IPS DF 19.7 (cell line): Measurements from ENCODE around the gene ITFG1.
"Not testable (repeated sequence)": the region's sequence is repeated elsewhere in the genome, so short reads cannot be mapped to it uniquely, and the experiment has no call there.

Experiments
- DNase-seq: peaks from one replicate; pipeline ENCODE4 v3.0.0-alpha.2; 2013; ENCODE audit warnings: low read depth, low spot score

Gene ITFG1

GRCh38 chr16:47152501-47152900 is 308.4 kb downstream of the ITFG1 start:
- not testable (repeated sequence) for DNase-seq

GRCh38 chr16:47150067-47150466 is 310.8 kb downstream of the ITFG1 start:
- no peak for DNase-seq

GRCh38 chr16:47144559-47144877 is 316.3 kb downstream of the ITFG1 start:
- no peak for DNase-seq

GRCh38 chr16:47143677-47144558 is 316.9 kb downstream of the ITFG1 start, which contains the start of gene NETO2:
Gene NETO2 (minus strand): TSS chr16:47143945. CDS start chr16:47143612, 333 bp downstream.
- DNase-seq, result no peak

- DNase-seq, result no peak
Measured at GRCh38 chr16:47142821-47143676, 317.8 kb downstream of the ITFG1 start.

- no peak for DNase-seq
Measured at GRCh38 chr16:47142486-47142820, 318.4 kb downstream of the ITFG1 start.

DNA sequence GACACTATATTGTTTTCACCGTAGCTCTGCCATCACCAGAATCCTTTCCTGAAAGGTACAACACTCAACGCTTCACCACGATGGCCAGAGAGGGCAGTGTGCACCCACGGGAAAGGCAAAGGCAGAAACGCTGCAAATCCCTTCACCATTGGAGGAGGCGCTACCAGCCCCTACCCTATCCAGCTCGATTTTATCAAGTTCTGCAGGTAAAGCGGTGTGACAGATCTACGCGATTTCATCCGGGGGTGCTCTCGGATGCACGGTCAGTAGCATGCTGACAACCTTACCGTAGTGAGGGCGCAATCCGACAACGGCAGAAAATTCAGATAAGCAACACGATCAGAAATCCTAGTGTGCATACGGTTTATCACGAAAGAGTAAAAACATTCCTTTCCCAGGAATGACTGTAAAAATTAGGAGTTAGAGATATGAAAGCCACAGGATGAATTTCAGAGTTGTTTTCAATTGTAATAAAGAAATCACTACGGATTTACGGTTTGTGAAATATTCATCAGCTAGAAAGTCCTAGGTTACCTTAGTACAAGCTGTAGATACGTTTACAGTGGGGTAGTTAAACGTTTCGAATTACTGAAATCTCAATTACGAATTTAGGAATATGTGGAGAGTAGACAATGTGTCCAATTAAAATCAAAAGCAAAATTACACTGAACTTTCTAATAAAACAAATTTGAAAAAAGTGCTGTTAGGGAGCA is 318.9 kb downstream of the ITFG1 start:
- peak; percentile 77 for DNase-seq

- no peak for DNase-seq
Measured at GRCh38 chr16:47140686-47141085, 320.2 kb downstream of the ITFG1 start.

GRCh38 chr16:47139561-47140185 is 321.2 kb downstream of the ITFG1 start:
- no peak for DNase-seq

DNA sequence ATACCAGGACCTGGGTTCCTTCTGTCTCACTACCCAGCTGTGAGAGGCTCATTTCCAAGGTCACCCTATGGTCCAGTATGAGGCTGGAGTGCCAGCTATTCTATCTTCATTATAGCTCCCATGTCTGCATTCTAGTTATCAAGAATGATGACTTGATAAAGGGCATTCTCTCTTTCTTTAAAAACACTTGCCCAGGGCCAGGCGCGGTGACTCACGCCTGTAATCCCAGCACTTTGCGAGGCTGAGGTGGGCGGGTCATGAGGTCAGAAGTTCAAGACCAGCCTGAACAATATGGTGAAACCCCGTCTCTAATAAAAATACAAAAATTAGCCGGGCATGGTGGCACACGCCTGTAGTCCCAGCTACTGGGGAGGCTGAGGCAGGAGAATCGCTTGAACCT is 322.9 kb downstream of the ITFG1 start:
- not testable (repeated sequence) for DNase-seq

GRCh38 chr16:47136099-47136842 is 324.6 kb downstream of the ITFG1 start:
- DNase-seq, result no peak

- DNase-seq, result no peak
Measured at GRCh38 chr16:47134550-47134949, 326.3 kb downstream of the ITFG1 start.

- DNase-seq, result no peak
Measured at GRCh38 chr16:47132308-47132707, 328.6 kb downstream of the ITFG1 start.

DNA sequence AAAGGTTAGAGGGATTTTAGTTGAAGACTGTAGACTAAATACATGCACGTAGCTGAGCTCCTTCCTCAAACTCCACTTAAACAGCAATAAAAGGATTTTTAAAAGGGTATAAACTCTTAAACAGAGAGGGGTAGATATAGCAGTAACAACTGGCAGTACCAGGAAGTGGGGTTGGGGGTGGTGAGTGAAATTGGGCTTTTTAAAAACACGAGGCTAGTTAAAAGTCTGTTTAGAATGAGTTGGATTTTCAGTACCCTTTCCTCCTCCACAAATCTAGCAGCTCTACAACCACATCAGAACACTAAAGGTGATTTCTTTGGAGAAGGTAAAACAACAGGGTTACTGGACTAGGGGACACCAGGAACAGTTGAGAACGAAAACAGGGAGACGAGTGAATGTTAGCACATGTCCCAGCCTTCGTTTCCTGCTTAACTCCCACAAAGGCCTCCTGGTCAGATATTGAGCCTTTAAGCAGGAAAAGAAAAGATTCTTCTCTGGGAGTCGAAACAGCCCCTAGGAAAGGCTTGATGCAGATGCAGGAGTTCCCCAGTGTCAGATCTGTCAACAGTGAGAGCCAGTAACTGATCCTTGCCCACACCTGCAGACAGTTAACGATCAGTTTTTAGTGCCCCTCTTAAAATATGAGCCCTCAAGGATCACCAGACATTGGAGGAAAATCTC is 331.0 kb downstream of the ITFG1 start:
- DNase-seq, result no peak

GRCh38 chr16:47127541-47127940 is 333.3 kb downstream of the ITFG1 start:
- no peak for DNase-seq

GRCh38 chr16:47125757-47126156 is 335.1 kb downstream of the ITFG1 start:
- DNase-seq, result no peak

DNA sequence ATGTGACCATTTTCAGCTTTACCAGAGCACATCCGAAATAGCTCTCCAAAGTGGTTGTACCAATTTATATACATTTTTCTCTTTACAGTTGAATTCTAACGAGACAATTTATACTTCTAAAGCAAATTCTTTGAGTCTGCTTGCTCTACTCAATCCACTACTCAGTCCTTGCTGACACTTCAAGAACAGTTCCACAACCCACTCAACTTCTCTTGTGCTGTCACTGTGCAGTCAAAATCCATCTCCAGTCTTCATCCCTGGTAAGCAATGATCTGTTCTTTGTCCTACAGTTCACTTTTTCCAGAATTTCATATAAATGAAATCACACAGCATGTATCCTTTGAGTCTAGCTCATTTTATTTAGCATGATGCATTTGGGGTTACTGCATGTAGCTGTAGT is 347.7 kb downstream of the ITFG1 start:
- DNase-seq, result no peak

DNA sequence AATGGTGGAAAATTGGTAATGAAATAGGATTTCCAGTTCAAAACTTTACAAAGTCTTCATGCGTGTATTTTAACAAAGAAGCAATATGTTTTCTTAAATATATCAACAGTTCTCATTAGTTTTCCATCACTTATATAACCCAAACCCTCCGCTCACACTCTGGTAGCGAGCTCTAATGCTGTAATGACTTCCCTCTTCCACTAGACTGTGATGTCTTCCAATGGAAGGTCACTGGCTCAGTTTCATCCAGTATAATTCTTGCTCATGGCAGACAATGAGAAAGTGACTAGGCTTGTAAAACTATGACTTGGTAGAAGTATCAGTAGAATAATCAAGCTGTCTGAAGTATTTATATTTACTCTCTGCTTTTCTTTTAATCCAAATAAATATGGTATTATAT is 349.9 kb downstream of the ITFG1 start:
- DNase-seq, result peak; percentile 5

DNA sequence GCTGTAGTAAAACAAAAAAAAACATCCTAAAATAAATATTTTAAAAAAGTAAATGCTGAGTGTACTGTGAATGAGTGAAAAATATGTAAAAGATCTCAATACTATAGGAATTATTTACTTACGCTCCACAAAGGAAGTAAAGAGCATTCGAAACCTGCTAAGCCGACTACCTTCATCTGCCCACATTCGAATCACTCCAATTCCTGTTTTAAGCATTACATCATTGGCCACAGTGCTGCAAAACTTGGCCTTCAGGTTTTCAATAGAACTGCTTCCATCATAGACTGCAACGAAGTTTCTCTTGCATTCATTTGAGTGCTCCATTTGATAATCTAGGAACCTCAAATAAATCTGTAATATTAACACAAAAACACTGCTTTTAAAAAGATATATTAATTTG is 351.5 kb downstream of the ITFG1 start:
- DNase-seq, result no peak
